Muscle of arm (tissue), 12 donors: ENCODE data around the gene MALRD1. TPM values are rescaled to one million over a fixed set of nuclear protein-coding genes. Genes with fewer than 3 reads are reported as not detected.
A peak's percentile ranks its signal among the peaks of the same experiment; 100 is the strongest.

Source experiments
- DNase-seq: peaks from one replicate; pipeline ENCODE4 v3.0.0-alpha.2; 2013
- polyA plus RNA-seq, 12 donors: library from polyadenylated mRNA; unstranded; fragments of 120-200 nt; gene quantifications; one replicate each; pipeline ENCODE4 v1.2.1, GENCODE V29; 2013; ENCODE audit not compliant: insufficient read length in 12 of 12

Gene MALRD1
- polyA plus RNA-seq, 12 donors: 0.41 to 46.1 (median 0.87) TPM; not detected in 1

GRCh38 chr10:19367176-19367575 lies 318.6 kb downstream of the MALRD1 start:
- no peak for DNase-seq

GRCh38 chr10:19373988-19374387 lies 325.4 kb downstream of the MALRD1 start:
- no peak for DNase-seq

- no peak for DNase-seq
Measured at GRCh38 chr10:19385846-19386450, 337.3 kb downstream of the MALRD1 start.

GRCh38 chr10:19408924-19409323 lies 360.3 kb downstream of the MALRD1 start:
- no peak for DNase-seq

- no peak for DNase-seq
Measured at GRCh38 chr10:19411119-19411518, 362.5 kb downstream of the MALRD1 start.

GRCh38 chr10:19412531-19412930 lies 363.9 kb downstream of the MALRD1 start:
- peak; percentile 56 for DNase-seq

GRCh38 chr10:19416164-19416563 lies 367.6 kb downstream of the MALRD1 start:
- no peak for DNase-seq

GRCh38 chr10:19417740-19418139 lies 369.1 kb downstream of the MALRD1 start:
- DNase-seq: no peak

GRCh38 chr10:19421674-19422073 lies 373.1 kb downstream of the MALRD1 start:
- peak; percentile 11 for DNase-seq

GRCh38 chr10:19426034-19426433 lies 377.4 kb downstream of the MALRD1 start:
- DNase-seq: no peak

GRCh38 chr10:19431622-19432351 lies 383.2 kb downstream of the MALRD1 start:
- no peak for DNase-seq

- DNase-seq: no peak
Measured at GRCh38 chr10:19449860-19450259, 401.3 kb downstream of the MALRD1 start.

GRCh38 chr10:19451356-19451755 lies 402.8 kb downstream of the MALRD1 start:
- DNase-seq: no peak

- peak; percentile 55 for DNase-seq
Measured at GRCh38 chr10:19451937-19452336, 403.3 kb downstream of the MALRD1 start.

GRCh38 chr10:19453967-19454366 lies 405.4 kb downstream of the MALRD1 start:
- no peak for DNase-seq

- no peak for DNase-seq
Measured at GRCh38 chr10:19461588-19461987, 413.0 kb downstream of the MALRD1 start.

- no peak for DNase-seq
Measured at GRCh38 chr10:19466709-19467108, 418.1 kb downstream of the MALRD1 start.

GRCh38 chr10:19468413-19468812 lies 419.8 kb downstream of the MALRD1 start:
- peak; percentile 69 for DNase-seq

GRCh38 chr10:19469521-19469920 lies 420.9 kb downstream of the MALRD1 start:
- peak; percentile 38 for DNase-seq

- no peak for DNase-seq
Measured at GRCh38 chr10:19479854-19480253, 431.3 kb downstream of the MALRD1 start.

- no peak for DNase-seq
Measured at GRCh38 chr10:19480353-19480752, 431.8 kb downstream of the MALRD1 start.

- DNase-seq: no peak
Measured at GRCh38 chr10:19483421-19483820, 434.8 kb downstream of the MALRD1 start.

GRCh38 chr10:19488592-19489280 lies 440.1 kb downstream of the MALRD1 start:
- DNase-seq: peak; percentile 52
